GM19025 (cell line): ENCODE data around the gene COPS8.

Source experiments
- ATAC-seq: cut with Tn5 transposase; IDR thresholded peaks from one replicate; pipeline ENCODE4 v1.9.1; 2021; ENCODE audit warnings: mild to moderate bottlenecking, low read depth, moderate library complexity; ENCODE audit not compliant: unreplicated experiment

COPS8 gene

DNA sequence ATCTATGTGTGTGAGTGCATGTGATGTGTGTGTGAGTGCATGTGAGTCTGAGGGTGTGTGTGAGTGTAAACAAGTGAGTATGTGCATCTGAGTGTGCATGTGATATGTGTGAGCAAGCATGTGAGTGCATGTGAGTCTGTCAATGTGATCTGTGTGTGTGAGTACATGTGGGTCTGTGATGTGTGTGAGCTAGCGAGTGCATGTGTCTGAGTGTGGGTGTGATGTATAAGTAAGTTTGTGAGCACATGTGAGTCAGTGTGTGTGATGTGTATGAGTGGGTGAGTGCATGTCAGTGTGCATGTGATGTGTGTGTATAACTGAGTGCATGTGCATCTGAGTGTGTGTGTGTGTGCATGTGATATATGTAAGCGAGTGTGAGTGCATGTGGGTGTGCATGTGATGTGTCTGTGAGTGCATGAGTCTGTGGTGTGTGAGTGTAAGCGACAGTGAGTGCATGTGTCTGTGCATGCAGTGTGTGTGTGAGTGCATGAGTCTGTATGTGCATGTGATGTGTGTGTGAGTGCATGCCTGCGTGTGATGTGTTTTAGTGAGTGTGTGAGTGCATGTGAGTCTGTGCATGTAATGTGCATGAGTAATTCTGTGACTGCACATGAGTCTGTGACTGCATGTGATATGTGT, 44.1 kb downstream of the COPS8 start:
- ATAC-seq = no peak

DNA sequence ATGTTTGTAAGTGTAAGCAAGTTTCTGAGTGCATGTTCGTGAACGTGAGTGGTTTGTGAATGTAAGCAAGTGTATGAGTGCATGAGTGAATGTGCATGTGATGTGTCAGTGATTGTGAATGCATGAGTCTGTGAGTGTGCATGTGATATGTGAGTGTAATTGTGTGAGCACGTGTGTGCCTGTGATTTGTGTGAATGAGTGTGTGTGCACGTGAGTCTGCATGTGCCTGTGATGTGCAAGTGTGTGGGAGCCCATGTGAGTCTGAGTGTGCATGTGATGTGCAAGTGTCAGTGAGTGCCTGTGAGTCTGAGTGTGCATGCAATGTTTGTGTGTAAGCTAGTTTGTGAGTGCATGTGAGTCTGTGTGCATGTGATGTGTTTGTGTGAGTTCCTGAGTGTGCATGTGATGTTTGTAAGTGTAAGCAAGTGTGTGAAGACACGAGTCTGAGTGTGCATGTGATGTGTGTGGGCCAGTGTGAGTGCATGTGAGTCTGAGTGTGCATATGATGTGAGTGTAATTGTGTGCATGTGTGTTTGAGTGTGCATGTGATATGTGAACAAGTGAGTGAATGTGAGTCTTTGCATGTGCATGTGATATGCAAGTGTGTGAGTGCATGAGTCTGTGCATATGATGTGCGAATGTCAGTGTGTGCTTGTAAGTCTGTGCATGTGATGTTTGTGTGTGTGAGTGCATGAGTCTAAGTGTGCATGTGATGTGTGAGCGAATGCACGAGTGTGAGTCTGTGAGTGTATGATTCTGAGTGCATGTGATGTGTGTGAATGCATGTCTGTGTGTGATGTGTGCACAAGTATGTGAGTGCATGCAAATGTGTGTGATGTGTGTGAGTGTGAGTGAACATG, 45.1 kb downstream of the COPS8 start:
- ATAC-seq = no peak

GRCh38 chr2:237131749-237132533, 46.3 kb downstream of the COPS8 start:
- no peak for ATAC-seq

GRCh38 chr2:237132799-237133198, 47.1 kb downstream of the COPS8 start:
- ATAC-seq = no peak

DNA sequence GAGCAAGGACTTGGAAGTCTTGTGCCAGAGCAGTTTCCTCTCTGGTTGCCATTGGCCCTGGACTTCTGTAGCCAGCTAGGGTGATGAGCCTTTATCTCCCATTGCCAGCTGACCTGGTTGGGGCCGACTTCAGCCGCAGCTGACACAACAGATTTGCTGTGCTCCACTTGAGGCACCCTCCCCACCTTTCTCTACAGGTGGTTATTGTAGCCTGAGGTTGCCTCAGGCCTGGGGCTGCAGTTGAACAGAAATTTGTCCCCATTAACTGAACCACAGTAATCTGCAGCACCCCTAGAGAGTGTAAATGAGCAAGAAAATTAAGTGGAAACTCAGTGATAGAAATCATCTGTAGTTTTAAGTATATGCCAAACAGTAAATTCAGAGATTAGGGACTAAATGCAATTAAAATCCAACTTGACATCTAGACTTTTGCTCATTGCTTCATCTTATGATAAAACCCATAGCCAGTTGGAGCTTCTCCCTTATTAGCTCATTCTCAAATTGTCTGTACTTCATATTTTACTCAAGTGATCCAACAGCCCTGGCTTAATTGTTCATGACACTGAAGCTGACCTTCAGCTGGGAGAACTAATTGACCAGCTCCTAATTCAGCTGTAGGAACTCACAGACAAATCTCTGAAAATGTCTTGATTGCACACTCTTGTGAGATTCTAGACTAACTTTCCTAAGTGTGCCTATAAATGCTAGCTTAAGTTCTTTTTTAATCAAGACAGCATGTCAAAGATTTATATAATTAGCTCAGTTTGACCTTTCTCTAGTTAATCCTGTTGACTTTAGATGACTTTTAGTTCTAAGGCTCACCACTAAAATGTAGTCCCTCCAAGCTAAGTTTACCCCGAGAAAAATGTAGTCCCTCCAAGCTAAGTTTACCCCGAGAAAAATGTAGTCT, 48.9 kb downstream of the COPS8 start:
- ATAC-seq = no peak

DNA sequence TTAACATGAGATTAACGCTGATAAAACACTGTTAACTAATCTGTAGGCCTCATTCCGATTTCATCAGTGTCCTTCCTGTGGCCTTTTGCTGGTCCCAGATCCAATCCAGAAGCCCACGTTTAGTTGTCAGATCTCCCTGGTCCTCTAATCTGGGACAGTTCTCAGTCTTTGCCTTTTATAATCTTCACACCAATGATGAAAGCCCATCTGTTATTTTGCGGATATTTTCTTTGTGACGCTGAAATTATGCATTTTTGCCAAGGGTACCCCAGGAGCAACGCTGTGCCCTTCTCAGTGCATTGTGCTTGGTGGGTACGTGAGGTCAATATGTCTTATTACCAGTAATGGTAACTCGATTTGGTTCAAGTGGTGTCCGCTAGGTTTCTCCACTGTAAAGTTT, 51.1 kb downstream of the COPS8 start:
- no peak for ATAC-seq

DNA sequence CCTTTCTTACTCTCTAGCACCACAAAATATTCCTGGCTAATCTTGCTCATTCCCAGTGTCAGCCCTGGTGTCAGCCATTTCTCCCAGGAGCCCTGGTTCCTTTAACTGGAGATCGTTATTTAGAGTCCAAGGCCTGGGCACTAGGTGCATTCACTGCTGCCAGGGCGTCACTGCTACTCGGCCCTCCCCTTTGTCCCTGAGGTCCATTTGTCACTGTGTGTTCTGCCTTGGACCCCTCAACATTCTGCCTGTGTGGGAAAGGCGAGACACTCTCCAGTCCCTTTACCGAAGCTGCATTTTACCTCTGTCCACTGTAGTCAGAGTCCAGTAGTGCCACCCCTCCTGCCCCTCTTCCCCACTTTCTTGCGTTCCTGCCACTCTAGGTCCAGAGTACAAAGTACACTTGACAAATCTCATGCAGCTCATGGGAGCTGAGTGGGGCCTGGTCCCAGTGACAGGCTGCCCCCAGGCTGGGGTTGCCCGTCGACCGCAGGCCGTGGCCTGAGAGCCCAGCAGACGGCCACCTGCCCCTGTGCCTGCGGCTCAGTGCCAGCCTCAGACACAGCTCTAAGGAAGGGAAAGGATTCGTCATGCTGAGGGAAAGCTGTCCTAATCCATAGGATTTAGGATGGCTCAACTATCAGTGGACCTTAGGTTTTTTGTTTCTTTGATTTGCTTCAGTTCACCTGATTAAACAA, 52.1 kb downstream of the COPS8 start:
- no peak for ATAC-seq

GRCh38 chr2:237139123-237139675, 53.5 kb downstream of the COPS8 start:
- ATAC-seq = no peak

GRCh38 chr2:237140689-237141285, 55.1 kb downstream of the COPS8 start:
- ATAC-seq = no peak

DNA sequence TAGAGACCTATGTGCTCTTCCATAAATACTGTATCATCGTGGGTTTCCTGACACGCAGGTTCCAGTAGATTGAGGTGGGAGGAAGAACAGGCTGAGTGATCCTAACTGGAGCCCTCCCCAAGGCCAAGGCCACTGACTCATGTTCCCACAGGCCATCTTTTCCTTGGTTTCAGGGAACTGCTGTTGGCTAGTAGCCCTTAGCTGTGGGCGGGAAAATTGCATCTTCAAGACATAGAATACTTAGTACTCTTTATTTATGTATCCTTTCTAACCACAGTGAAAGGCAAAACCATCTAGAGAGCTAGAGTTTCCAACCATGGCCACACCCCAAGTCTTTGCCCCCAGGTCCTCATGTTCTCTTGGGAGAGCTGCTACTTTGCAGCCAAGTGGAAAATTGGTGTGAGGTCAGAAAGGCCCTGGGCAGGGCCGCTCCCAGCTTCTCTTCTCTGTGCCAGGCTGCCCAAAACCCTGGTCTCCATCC, 55.9 kb downstream of the COPS8 start:
- no peak for ATAC-seq

- ATAC-seq = no peak
Measured at GRCh38 chr2:237143118-237143517, 57.4 kb downstream of the COPS8 start.

GRCh38 chr2:237143676-237144440, 58.2 kb downstream of the COPS8 start:
- ATAC-seq = no peak

- ATAC-seq = no peak
Measured at GRCh38 chr2:237144516-237144915, 58.8 kb downstream of the COPS8 start.

DNA sequence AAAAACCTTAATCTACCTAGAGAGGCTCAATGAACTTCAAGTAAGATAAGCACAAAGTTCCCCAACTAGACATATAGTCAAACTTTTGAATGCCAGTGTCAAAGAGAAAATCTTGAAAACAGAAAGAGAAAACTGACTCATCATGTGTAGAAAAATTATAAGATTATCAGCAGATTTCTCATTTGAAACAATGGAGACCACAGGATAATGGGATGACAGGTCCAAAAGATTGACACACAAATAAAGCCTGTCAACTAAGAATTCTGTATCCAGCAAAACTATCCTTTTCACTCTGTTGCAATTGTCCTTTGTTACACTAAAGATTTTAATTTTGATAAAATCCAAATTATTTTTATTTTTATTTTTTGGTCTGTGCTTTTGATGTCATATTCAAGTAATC, 61.6 kb downstream of the COPS8 start:
- ATAC-seq = no peak

DNA sequence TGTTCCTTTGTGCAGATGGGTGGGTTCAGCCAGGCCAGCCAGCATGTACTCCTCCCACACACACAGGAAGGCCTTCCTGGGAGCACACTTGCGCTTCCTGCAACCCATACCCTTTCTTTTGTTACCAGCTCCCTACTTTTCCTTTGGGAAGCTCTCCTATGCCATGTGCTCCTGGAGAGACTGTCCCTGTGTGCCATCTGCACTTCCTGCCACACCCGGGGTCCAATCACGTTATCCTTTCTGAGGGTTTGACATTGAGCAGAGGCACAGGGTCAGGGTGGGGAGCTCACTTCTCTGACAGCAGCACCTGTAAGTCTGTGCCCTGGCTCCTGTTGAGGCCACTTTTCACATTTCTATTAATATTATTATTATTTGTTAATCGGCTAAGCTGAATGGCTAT, 62.9 kb downstream of the COPS8 start:
- no peak for ATAC-seq

GRCh38 chr2:237149425-237149824, 63.7 kb downstream of the COPS8 start:
- ATAC-seq = no peak
